Measurements from ENCODE around the gene CELF5.
A peak's percentile ranks its signal among the peaks of the same experiment; 100 is the strongest.

The CELF5 gene

GRCh38 chr19:3275583-3276340, 51.3 kb downstream of the CELF5 start:
- peak; percentile 89 for DNase-seq (ENCODE audit: low read depth)
- no peak for TF ChIP-seq CTCF (IDR thresholded peaks at IDR 0.05; ENCODE audit: insufficient read depth, low read depth, low read length, missing control alignments)

GRCh38 chr19:3276341-3276799, 51.9 kb downstream of the CELF5 start:
- TF ChIP-seq CTCF (IDR thresholded peaks at IDR 0.05; ENCODE audit: insufficient read depth, low read depth, low read length, missing control alignments): no peak
- H3K4me3 ChIP-seq (ENCODE audit: low read length): no peak overlapping the region
- DNase-seq (ENCODE audit: low read depth): peak; percentile 84

More at GRCh38 chr19:3275583-3276340, 51.3 kb downstream of the CELF5 start:
- H3K4me3 ChIP-seq (ENCODE audit: low read length): peak overlapping the region; percentile 37

GRCh38 chr19:3277649-3278048, 53.2 kb downstream of the CELF5 start:
- TF ChIP-seq CTCF (IDR thresholded peaks at IDR 0.05; ENCODE audit: insufficient read depth, low read depth, low read length, missing control alignments): no peak
- DNase-seq (ENCODE audit: low read depth): no peak
- no peak overlapping the region for H3K4me3 ChIP-seq (ENCODE audit: low read length)

GRCh38 chr19:3278294-3278693, 53.8 kb downstream of the CELF5 start:
- TF ChIP-seq CTCF (IDR thresholded peaks at IDR 0.05; ENCODE audit: insufficient read depth, low read depth, low read length, missing control alignments): no peak
- H3K4me3 ChIP-seq (ENCODE audit: low read length): no peak overlapping the region
- no peak for DNase-seq (ENCODE audit: low read depth)

DNA sequence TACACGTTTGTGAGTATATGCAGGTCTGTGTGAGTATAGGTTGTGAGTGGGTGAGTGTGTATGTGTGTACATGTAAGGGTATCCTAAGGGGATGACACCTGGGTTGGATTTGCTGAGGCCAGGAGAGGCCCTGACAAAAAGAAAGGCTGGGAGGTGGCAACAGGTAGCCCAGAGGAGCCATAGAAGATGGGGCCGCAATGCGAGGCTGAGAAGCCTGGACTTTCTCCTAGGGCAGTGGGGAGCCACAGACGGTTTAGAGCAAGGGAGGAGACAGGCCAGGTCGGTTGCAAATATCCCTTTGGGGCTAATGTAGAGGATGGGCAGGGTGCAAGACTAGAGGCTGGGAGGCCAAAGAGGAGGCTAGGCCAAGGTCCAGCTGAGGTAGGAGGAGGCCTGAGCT, 54.3 kb downstream of the CELF5 start:
- H3K4me3 ChIP-seq (ENCODE audit: low read length): no peak overlapping the region
- no peak for TF ChIP-seq CTCF (IDR thresholded peaks at IDR 0.05; ENCODE audit: insufficient read depth, low read depth, low read length, missing control alignments)
- no peak for DNase-seq (ENCODE audit: low read depth)

DNA sequence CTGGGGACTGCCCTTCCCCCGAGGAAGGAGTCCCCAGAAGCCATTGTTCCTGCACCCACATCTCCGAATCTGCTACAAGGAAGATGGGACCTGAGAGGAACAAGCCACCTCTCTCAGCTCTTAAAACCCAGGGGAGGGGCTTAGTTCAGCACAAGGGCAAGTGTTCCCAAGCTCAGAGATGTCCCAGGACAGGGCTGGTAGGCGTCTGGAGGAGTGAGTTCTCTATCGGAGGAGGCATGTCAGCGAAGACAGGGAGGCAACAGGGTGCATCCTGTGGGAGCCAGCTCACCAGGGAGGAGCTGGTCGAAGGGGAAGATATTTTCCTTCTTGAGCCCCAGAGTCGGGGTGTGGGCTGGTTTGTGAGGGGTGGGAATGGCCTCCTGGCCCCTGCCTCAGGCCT, 54.8 kb downstream of the CELF5 start:
- no peak for TF ChIP-seq CTCF (IDR thresholded peaks at IDR 0.05; ENCODE audit: insufficient read depth, low read depth, low read length, missing control alignments)
- DNase-seq (ENCODE audit: low read depth): no peak
- H3K4me3 ChIP-seq (ENCODE audit: low read length): no peak overlapping the region

DNA sequence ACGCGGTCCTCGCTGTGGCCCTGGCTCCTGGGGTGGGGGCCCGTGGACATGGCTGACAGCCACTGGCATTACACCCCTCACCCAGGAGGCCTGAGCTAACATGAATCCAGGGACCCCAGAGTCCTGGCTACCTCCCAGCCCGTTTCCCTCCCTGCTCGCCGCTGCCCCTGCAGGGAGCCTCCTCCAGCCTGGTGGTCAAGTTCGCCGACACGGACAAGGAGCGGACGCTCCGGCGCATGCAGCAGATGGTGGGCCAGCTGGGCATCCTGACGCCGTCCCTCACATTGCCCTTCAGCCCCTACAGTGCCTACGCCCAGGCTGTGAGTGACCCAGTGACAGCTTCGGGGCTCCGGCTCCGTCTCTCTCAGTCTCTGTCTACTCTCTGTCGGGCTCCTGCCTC, 56.6 kb downstream of the CELF5 start:
- DNase-seq (ENCODE audit: low read depth): no peak
- no peak overlapping the region for H3K4me3 ChIP-seq (ENCODE audit: low read length)
- no peak for TF ChIP-seq CTCF (IDR thresholded peaks at IDR 0.05; ENCODE audit: insufficient read depth, low read depth, low read length, missing control alignments)
